Endothelial cell of umbilical vein (primary cell): ENCODE results near the gene LRRK2. TPM values are rescaled to one million over a fixed set of nuclear protein-coding genes. Genes with fewer than 3 reads are reported as not detected.

Experiments used
- BruUV-seq: library from RNA; stranded (reverse); fragments of 400-500 nt; replicated peaks from 2 replicates; lab custom pipeline; 2021; lab: Mats Ljungman, UMichigan
- CTCF ChIA-PET: fragments of 300-600, 350-600 bp; sonication (Branson Sonifier 250); formaldehyde crosslinking; loops from one replicate; lab custom pipeline; 2021; ENCODE audit warnings: antibody characterized with exemption, inconsistent platforms; lab: Charles Lee
- POLR2A ChIA-PET: fragments of 300-600, 350-600 bp; sonication (Branson Sonifier 250); formaldehyde crosslinking; loops from one replicate; lab custom pipeline; 2021; ENCODE audit warnings: antibody characterized with exemption, inconsistent platforms; lab: Charles Lee
- DNase-seq: peaks from one replicate; pipeline ENCODE4 v3.0.0-alpha.2; 2011; ENCODE audit warnings: low read depth, low spot score
- FAIRE-seq: peaks from 2 replicates; lab custom pipeline; 2011; peaks lifted over from hg19 to GRCh38; lab: Jason Lieb, UNC
- H2AFZ ChIP-seq: 2 replicates; pipeline ENCODE4 v1.6.0; 2012; ENCODE audit warnings: low read depth, low read length, control low read depth, inconsistent platforms
- H3K27ac ChIP-seq: 2 replicates; pipeline ENCODE4 v1.5.1; 2011; ENCODE audit warnings: low read depth, mild to moderate bottlenecking, control low read depth, low read length, moderate library complexity; ENCODE audit not compliant: insufficient read depth
- H3K27me3 ChIP-seq, 2 experiments: 2 replicates each; pipeline versions ENCODE4 v1.6.0 to v1.6.1; 2011; ENCODE audit warnings: low read length in 2 of 2, mixed read lengths in 1 of 2; ENCODE audit not compliant: control insufficient read depth in 2 of 2, insufficient read depth in 2 of 2
- H3K36me3 ChIP-seq, 2 experiments: 2 replicates in 1 of 2; 3 replicates in 1 of 2; pipeline ENCODE4 v1.5.1; 2011; ENCODE audit warnings: low read length in 2 of 2, mild to moderate bottlenecking in 1 of 2, moderate library complexity in 1 of 2; ENCODE audit not compliant: control insufficient read depth in 2 of 2, insufficient read depth in 2 of 2; ENCODE audit errors: extremely low read depth in 1 of 2
- H3K4me1 ChIP-seq: 3 replicates; pipeline ENCODE4 v1.5.1; 2011; ENCODE audit warnings: mild to moderate bottlenecking, low read length; ENCODE audit not compliant: control insufficient read depth, insufficient read depth; ENCODE audit errors: extremely low read depth
- H3K4me2 ChIP-seq: 2 replicates; pipeline ENCODE4 v1.6.1; 2011; ENCODE audit warnings: low read length, control low read depth, mixed read lengths; ENCODE audit not compliant: insufficient read depth
- H3K4me3 ChIP-seq, 3 experiments: fragments of 200-600 bp in 1 of 3; sonication (generic), shearing (Covaris generic) in 1 of 3; replicated peaks in 1 of 3; 2 replicates each; pipeline ENCODE4 v1.5.1; 2011 to 2016; ENCODE audit warnings: control low read depth in 3 of 3, low read length in 3 of 3, mild to moderate bottlenecking in 2 of 3, inconsistent platforms in 1 of 3, low read depth in 1 of 3, moderate library complexity in 1 of 3; ENCODE audit not compliant: insufficient read depth in 1 of 3
- H3K79me2 ChIP-seq: 2 replicates; pipeline ENCODE4 v1.6.0; 2012; ENCODE audit warnings: low read length, inconsistent platforms; ENCODE audit not compliant: control insufficient read depth, insufficient read depth
- H3K9ac ChIP-seq: replicated peaks from 2 replicates; pipeline ENCODE3; 2011; ENCODE audit warnings: low read length, control low read depth; ENCODE audit not compliant: insufficient read depth; ENCODE audit errors: extremely low read depth
- H3K9me1 ChIP-seq: replicated peaks from 3 replicates; pipeline ENCODE4 v1.6.0; 2011; ENCODE audit warnings: mild to moderate bottlenecking, low read length; ENCODE audit not compliant: control insufficient read depth, insufficient read depth; ENCODE audit errors: extremely low read depth
- H3K9me3 ChIP-seq: replicated peaks from 2 replicates; pipeline ENCODE4 v1.5.1; 2012; ENCODE audit warnings: low read length, inconsistent platforms; ENCODE audit not compliant: control insufficient read depth, insufficient read depth
- H4K20me1 ChIP-seq: replicated peaks from 2 replicates; pipeline ENCODE3; 2011; ENCODE audit warnings: mild to moderate bottlenecking, low read length; ENCODE audit not compliant: control insufficient read depth, insufficient read depth; ENCODE audit errors: extremely low read depth
- CTCF ChIP-seq, 2 donors: IDR thresholded peaks; 1 replicate in 1 of 2; 2 replicates in 1 of 2; pipeline ENCODE4 v1.5.1; 2011; ENCODE audit warnings: low read length in 2 of 2, mild to moderate bottlenecking in 2 of 2, moderate library complexity in 2 of 2, control low read depth in 1 of 2, inconsistent platforms in 1 of 2, low read depth in 1 of 2; ENCODE audit not compliant: insufficient read depth in 1 of 2; ENCODE audit errors: extremely low read depth in 1 of 2
- EZH2 ChIP-seq: IDR thresholded peaks from 2 replicates; pipeline ENCODE4 v1.6.1; 2012; ENCODE audit warnings: borderline replicate concordance, low read depth, mild to moderate bottlenecking, moderate library complexity, low read length, inconsistent platforms; ENCODE audit not compliant: severe bottlenecking
- FOS ChIP-seq: IDR thresholded peaks from 2 replicates; pipeline ENCODE4 v1.6.1; 2011; ENCODE audit warnings: mild to moderate bottlenecking, low read length, moderate library complexity, borderline replicate concordance; ENCODE audit not compliant: insufficient read depth
- GATA2 ChIP-seq: IDR thresholded peaks from 2 replicates; pipeline ENCODE4 v1.7.0; 2011; ENCODE audit warnings: low read depth, mild to moderate bottlenecking, moderate library complexity, mixed read lengths, low read length; ENCODE audit not compliant: insufficient read length, insufficient read depth
- JUN ChIP-seq: IDR thresholded peaks from 2 replicates; pipeline ENCODE4 v1.6.1; 2011; ENCODE audit warnings: borderline replicate concordance, low read depth; ENCODE audit not compliant: insufficient read length, insufficient read depth
- MAX ChIP-seq: IDR thresholded peaks from 2 replicates; pipeline ENCODE4 v1.6.1; 2011; ENCODE audit not compliant: insufficient read depth, insufficient read length
- MYC ChIP-seq: IDR thresholded peaks from one replicate; pipeline ENCODE4 v1.6.1; 2011; ENCODE audit warnings: mild to moderate bottlenecking, low read depth, low read length
- POLR2A ChIP-seq: IDR thresholded peaks from 2 replicates; pipeline ENCODE4 v1.6.1; 2012; ENCODE audit warnings: low read depth, mild to moderate bottlenecking, control low read depth, low read length
- POLR2AphosphoS5 ChIP-seq: IDR thresholded peaks from 2 replicates; pipeline ENCODE4 v1.6.1; 2012; ENCODE audit warnings: low read depth, mild to moderate bottlenecking, control low read depth, low read length, moderate library complexity; ENCODE audit not compliant: insufficient read depth
- dilution Hi-C: fragments of 300-500 bp; cut with MboI; formaldehyde crosslinking; loops from one replicate; pipeline ENCODE4 v1.15.0; 2019; ENCODE audit warnings: low sequenced_read_pairs; ENCODE audit not compliant: extremely low pct_ligation_motif_present
- intact Hi-C: fragments of 100-400 bp; cut with micrococcal nuclease; formaldehyde crosslinking; loops from one replicate; pipeline ENCODE4 v1.10.0; 2022
- polyA plus RNA-seq, 4 experiments: library from polyadenylated mRNA; depleted of rRNA in 3 of 4; stranded (reverse) in 3 of 4; unstranded in 1 of 4; fragments of >200 nt; gene quantifications; 2 replicates each; pipeline versions ENCODE4 v1.2.1 to v1.2.3, GENCODE V29; 2011 to 2012; ENCODE audit warnings: missing spikeins in 1 of 4
- total RNA-seq: library from RNA; stranded (reverse); gene quantifications from 2 replicates; pipeline ENCODE4 v1.2.3, GENCODE V29; 2021

Gene LRRK2
- total and polyA plus RNA-seq, 2 donors (not counting 3 experiments of a cell fraction or from before 2014, with no cell fraction given): 0.26 to 2.2 TPM

- FAIRE-seq (no peak), DNase-seq (no peak)
- Histone ChIP-seq H4K20me1 (no peaks in the 10 kb centered on the region), H3K4me3 (no peak overlapping the region), H2AFZ (no peak overlapping the region), H3K27ac (no peak overlapping the region), H3K36me3 (no peaks in the 10 kb centered on the region), H3K4me1 (no peaks in the 10 kb centered on the region), H3K4me2 (no peak overlapping the region), H3K9ac (no peak overlapping the region), H3K79me2 (no peaks in the 10 kb centered on the region), H3K9me3 (no peaks in the 10 kb centered on the region), H3K9me1 (no peaks in the 10 kb centered on the region), H3K27me3 (no peaks in the 10 kb centered on the region)
- POLR2A ChIA-PET: no interaction called here
- dilution Hi-C loops (no loop called here), intact Hi-C loops (no loop called here)
- no peak for TF ChIP-seq POLR2AphosphoS5
- no peak for TF ChIP-seq CTCF (IDR thresholded peaks at IDR 0.05; ENCODE audit: extremely low read depth in 1 of 2, insufficient read depth in 1 of 2, low read depth in 1 of 2, low read length in 2 of 2)
- no peak for TF ChIP-seq POLR2A
- TF ChIP-seq JUN: no peak
- no peak for TF ChIP-seq MYC
- no peak for TF ChIP-seq EZH2
- no peak for TF ChIP-seq GATA2
- TF ChIP-seq MAX: no peak
- no peak for TF ChIP-seq FOS
- CTCF ChIA-PET: interaction anchor here (0.9 to 1.0 kb wide), 2 partner anchors 8 to 12 kb away, joined by 4 read pairs; no protein-coding TSS in a partner anchor
- BruUV-seq: no TSS peak
Measured at GRCh38 chr12:40376533-40377267, 151.9 kb downstream of the LRRK2 start.
